Ishikawa (cell line): ENCODE measurements around the gene NELL1.

ENCODE experiments used
- CEBPB ChIP-seq: IDR thresholded peaks from 2 replicates; pipeline ENCODE4 v1.6.1; 2012
- CREB1 ChIP-seq: IDR thresholded peaks from 2 replicates; pipeline ENCODE4 v1.6.1; 2012; ENCODE audit warnings: low read depth
- EGR1 ChIP-seq: IDR thresholded peaks from 2 replicates; pipeline ENCODE4 v1.6.1; 2012
- EP300 ChIP-seq: IDR thresholded peaks from 2 replicates; pipeline ENCODE4 v1.6.1; 2012; ENCODE audit warnings: borderline replicate concordance
- FOXM1 ChIP-seq: IDR thresholded peaks from 2 replicates; pipeline ENCODE4 v1.6.1; 2012; ENCODE audit warnings: low read depth, borderline replicate concordance
- NFIC ChIP-seq: IDR thresholded peaks from 2 replicates; pipeline ENCODE4 v1.6.1; 2012
- RAD21 ChIP-seq: IDR thresholded peaks from 2 replicates; pipeline ENCODE4 v1.6.1; 2012; ENCODE audit warnings: low read depth
- TAF1 ChIP-seq: IDR thresholded peaks from 2 replicates; pipeline ENCODE4 v1.6.1; 2012; ENCODE audit warnings: low read depth, mild to moderate bottlenecking
- TCF12 ChIP-seq: IDR thresholded peaks from 2 replicates; pipeline ENCODE4 v1.6.1; 2012; ENCODE audit warnings: low read depth
- TEAD4 ChIP-seq: IDR thresholded peaks from 2 replicates; pipeline ENCODE4 v1.6.1; 2012
- YY1 ChIP-seq: IDR thresholded peaks from 2 replicates; pipeline ENCODE4 v1.6.1; 2012; ENCODE audit warnings: low read depth
- ZBTB7A ChIP-seq: IDR thresholded peaks from 2 replicates; pipeline ENCODE4 v1.6.1; 2012; ENCODE audit warnings: low read depth
- TF ChIP-seq, protein P1 (sequence below): IDR thresholded peaks from 2 replicates; pipeline ENCODE4 v1.6.1; 2012
- TF ChIP-seq, protein P2 (sequence below): IDR thresholded peaks from 2 replicates; pipeline ENCODE4 v1.6.1; 2012
- TF ChIP-seq, protein P3 (sequence below): IDR thresholded peaks from 2 replicates; pipeline ENCODE4 v1.6.1; 2012; ENCODE audit warnings: low read depth, mild to moderate bottlenecking

The NELL1 gene

DNA sequence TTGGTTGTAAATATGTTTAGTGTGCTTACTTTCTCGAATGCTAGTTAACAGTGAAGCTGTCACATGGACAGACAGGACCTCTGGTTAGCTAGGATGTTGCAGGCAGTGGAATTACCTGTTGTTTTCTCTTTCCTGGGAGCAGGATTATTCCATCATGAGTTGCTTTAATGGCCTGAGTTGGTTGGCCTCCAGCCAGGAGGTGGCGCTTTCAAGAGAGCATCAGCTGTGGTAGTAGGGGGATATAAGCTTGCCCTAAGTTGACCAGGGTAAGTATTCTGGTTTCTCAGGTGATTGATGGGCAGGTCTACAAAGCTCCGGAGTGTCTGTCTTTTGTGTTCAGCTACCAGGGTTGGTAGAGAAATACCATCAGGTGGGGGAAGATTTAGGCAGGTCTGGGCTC is 43.5 kb downstream of the NELL1 start:
- TF ChIP-seq TAF1 (no peak), EP300 (no peak), EGR1 (no peak), ZBTB7A (no peak), FOXM1 (no peak)
- TF ChIP-seq, protein P1, sequence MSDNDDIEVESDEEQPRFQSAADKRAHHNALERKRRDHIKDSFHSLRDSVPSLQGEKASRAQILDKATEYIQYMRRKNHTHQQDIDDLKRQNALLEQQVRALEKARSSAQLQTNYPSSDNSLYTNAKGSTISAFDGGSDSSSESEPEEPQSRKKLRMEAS = no peak

DNA sequence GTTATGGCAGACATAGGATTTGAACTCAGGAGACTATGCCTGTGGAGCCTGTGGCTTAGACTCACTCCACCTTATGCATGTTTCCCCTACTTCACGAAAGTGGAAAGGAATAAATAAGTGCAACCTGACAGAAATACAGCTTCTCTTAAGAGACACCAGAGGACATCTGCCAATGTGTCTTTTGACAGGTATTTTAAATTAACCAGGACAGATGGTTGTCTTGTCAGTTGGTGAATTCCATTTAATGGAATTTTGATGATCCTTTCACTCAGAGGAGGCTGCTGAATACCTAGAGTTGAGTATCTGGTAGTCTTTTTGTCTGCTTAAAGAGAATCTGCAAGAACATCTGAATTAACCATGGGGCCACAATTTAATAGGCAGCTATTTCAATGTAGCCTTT is 46.1 kb downstream of the NELL1 start:
- TF ChIP-seq FOXM1 (no peak), YY1 (no peak), EP300 (no peak), NFIC (no peak), RAD21 (no peak), EGR1 (no peak), TAF1 (no peak)
- TF ChIP-seq, protein P2, sequence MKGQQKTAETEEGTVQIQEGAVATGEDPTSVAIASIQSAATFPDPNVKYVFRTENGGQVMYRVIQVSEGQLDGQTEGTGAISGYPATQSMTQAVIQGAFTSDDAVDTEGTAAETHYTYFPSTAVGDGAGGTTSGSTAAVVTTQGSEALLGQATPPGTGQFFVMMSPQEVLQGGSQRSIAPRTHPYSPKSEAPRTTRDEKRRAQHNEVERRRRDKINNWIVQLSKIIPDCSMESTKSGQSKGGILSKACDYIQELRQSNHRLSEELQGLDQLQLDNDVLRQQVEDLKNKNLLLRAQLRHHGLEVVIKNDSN = no peak

DNA sequence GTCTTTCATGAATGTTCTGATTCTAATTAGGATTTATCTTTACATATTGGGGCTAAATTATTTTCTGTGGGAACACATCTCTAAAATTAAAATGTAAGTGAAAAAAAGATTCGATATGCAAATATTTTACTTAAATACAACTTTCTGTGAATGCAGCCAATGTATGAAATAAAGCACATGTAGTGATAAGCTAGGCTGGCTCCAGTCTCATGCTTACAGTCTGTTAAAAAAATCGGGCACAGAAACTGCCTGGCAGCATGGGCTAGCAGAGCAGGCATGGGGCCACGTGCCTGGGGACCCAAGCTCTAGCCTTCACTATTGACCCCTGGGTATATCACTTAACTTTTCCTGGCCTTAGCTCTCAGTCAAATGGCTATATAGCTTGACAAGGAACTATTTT is 46.5 kb downstream of the NELL1 start:
- TF ChIP-seq EP300 = no peak
- TF ChIP-seq, protein P2 = no peak

DNA sequence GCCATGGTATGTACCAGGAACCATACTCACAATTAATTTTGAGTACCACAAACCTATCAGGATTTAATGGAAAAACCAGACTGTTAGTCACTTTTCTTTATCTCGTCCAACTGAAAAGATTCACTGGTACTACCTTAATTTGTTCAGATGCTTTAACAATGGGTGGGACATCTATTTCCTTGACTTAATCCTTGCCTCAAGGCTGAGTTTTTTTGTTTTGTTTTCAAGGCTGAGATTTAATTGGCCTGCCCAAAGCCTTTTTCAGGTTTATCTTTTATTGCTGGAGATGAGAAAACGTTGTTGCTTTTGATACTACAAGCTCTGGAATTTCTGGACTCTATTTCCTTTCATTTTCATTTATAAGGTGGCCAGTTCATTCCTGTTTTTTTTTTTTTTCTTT is 50.4 kb downstream of the NELL1 start:
- no peak for TF ChIP-seq RAD21

DNA sequence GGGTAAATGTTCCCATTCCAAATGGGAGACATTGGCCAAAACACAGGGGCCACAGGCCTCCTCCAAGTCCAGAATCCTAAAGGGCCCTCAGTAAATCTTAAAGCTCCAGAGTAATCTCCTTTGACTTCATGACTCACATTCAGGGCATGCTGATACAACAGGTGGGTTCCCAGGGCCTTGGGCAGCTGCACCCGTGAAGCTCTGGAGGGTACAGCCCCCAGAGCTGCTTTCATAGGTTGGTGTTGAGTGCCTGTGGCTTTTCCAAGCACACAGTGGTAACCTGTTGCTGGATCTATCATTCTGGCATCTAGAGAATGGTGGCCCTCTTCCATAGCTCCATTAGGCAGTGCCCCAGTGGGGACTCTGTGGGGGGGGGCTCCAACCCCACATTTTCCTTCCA is 54.0 kb downstream of the NELL1 start:
- TF ChIP-seq CEBPB = no peak
- TF ChIP-seq EP300 = no peak
- no peak for TF ChIP-seq TAF1
- TF ChIP-seq NFIC = no peak
- no peak for TF ChIP-seq FOXM1
- TF ChIP-seq ZBTB7A = no peak
- TF ChIP-seq RAD21 = no peak
- TF ChIP-seq YY1 = no peak
- TF ChIP-seq, protein P3, sequence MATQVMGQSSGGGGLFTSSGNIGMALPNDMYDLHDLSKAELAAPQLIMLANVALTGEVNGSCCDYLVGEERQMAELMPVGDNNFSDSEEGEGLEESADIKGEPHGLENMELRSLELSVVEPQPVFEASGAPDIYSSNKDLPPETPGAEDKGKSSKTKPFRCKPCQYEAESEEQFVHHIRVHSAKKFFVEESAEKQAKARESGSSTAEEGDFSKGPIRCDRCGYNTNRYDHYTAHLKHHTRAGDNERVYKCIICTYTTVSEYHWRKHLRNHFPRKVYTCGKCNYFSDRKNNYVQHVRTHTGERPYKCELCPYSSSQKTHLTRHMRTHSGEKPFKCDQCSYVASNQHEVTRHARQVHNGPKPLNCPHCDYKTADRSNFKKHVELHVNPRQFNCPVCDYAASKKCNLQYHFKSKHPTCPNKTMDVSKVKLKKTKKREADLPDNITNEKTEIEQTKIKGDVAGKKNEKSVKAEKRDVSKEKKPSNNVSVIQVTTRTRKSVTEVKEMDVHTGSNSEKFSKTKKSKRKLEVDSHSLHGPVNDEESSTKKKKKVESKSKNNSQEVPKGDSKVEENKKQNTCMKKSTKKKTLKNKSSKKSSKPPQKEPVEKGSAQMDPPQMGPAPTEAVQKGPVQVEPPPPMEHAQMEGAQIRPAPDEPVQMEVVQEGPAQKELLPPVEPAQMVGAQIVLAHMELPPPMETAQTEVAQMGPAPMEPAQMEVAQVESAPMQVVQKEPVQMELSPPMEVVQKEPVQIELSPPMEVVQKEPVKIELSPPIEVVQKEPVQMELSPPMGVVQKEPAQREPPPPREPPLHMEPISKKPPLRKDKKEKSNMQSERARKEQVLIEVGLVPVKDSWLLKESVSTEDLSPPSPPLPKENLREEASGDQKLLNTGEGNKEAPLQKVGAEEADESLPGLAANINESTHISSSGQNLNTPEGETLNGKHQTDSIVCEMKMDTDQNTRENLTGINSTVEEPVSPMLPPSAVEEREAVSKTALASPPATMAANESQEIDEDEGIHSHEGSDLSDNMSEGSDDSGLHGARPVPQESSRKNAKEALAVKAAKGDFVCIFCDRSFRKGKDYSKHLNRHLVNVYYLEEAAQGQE = no peak
- TF ChIP-seq TEAD4 = no peak
- TF ChIP-seq CREB1 = no peak
- no peak for TF ChIP-seq EGR1
- TF ChIP-seq, protein P1 = no peak
- no peak for TF ChIP-seq TCF12
- TF ChIP-seq, protein P2 = no peak

DNA sequence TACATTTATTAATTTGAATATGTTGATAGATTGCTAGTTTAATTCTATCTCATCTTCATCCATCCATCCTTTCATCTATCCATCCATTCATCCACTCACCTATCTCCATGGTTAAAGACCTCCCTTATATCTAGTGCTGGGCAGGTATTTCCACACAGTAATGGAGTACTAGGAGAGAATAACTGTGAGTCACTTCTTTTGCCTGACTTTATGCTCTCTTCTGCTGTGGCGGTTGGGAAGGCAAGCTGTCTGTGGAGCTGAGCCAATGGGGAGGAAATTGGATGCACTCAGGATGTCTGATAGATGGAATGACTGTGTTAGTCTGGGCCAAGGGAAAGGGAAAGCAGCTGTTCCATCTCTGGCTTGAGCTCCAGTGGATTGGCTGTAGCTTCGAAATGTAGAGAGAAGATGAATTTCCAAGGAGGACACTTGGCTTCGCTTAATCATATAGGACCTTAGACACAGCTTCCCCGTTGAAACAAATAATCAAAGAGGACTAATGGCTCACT is 60.3 kb downstream of the NELL1 start:
- TF ChIP-seq CEBPB (no peak), EGR1 (no peak), YY1 (no peak), EP300 (no peak), TAF1 (no peak), TCF12 (no peak)
- TF ChIP-seq, protein P1 = no peak
- TF ChIP-seq, protein P2 = no peak

DNA sequence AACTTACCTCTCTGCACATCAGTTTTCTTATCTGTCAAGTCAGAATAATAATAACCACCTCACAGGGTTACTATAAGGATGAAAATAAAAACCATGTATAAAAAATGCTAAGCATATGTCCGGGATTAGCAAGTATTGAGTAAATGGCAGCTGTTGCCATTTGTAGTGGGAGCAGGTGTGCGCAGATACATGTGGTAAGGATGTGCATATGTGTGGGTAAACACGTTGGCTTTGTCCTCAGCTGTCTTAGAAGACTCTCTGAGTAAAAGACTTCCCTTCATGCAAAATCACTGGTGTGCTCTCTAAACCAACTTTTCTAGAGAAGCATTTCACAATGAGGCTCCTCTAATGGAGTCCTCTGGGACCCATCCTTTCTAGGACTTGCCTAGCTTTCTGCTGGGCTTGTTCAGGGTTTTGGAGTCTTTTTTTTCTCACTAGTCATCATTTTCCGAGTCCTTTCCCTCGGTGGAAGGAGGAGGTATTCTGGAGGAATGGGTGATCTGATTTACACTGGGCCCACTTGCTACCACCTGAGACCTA is 62.4 kb downstream of the NELL1 start:
- no peak for TF ChIP-seq TAF1
- no peak for TF ChIP-seq CREB1
- TF ChIP-seq, protein P2 = no peak
- TF ChIP-seq YY1 = no peak
- no peak for TF ChIP-seq EGR1
- TF ChIP-seq RAD21 = no peak
- no peak for TF ChIP-seq EP300
- TF ChIP-seq TEAD4 = no peak
- TF ChIP-seq ZBTB7A = no peak
- no peak for TF ChIP-seq CEBPB
- no peak for TF ChIP-seq NFIC
- TF ChIP-seq, protein P1 = no peak
- TF ChIP-seq, protein P3 = no peak
- no peak for TF ChIP-seq FOXM1
- TF ChIP-seq TCF12 = no peak
